ENCODE data around the gene SGMS1.

DNA sequence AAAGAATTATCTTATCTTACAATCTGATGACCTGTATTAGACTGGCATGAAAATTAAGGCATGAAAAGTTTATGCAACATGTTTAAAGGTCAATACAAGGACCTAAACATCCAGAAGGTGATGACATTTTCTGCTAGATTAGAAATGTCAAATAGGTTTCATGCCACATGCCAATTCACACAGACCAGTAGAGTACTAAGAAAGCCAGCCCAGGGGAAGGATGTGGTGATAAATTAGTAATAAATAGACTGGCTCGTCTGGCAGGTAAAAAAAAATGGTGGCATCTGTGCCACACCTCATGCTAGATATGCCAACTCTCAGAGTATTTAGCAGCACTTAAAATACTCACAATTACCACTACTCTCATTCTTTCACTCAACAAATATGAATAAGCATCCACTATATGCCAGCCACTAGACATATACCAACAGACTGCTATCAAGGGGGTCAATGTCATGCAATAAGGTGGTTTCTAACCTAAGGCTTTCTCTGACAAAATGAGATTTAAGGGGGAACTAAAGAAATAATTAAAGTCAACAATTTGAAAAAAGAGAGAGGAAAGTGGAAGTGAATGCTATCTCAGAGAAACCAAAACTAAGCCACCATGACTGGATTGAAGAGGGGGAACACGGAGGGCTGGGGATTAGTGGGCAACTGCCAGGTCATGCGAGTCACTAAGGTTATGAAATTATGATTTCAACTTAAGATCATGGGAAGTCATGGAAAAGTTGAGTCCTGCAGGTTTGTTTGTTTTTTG lies 83.5 kb downstream of the SGMS1 start:
- TF ChIP-seq, protein P1, sequence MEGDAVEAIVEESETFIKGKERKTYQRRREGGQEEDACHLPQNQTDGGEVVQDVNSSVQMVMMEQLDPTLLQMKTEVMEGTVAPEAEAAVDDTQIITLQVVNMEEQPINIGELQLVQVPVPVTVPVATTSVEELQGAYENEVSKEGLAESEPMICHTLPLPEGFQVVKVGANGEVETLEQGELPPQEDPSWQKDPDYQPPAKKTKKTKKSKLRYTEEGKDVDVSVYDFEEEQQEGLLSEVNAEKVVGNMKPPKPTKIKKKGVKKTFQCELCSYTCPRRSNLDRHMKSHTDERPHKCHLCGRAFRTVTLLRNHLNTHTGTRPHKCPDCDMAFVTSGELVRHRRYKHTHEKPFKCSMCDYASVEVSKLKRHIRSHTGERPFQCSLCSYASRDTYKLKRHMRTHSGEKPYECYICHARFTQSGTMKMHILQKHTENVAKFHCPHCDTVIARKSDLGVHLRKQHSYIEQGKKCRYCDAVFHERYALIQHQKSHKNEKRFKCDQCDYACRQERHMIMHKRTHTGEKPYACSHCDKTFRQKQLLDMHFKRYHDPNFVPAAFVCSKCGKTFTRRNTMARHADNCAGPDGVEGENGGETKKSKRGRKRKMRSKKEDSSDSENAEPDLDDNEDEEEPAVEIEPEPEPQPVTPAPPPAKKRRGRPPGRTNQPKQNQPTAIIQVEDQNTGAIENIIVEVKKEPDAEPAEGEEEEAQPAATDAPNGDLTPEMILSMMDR (IDR thresholded peaks at IDR 0.05), result no peak
- TF ChIP-seq POLR2A (IDR thresholded peaks at IDR 0.05; ENCODE audit: low read length), result no peak
- TF ChIP-seq, protein P2, sequence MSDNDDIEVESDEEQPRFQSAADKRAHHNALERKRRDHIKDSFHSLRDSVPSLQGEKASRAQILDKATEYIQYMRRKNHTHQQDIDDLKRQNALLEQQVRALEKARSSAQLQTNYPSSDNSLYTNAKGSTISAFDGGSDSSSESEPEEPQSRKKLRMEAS (IDR thresholded peaks at IDR 0.05), result no peak
- TF ChIP-seq RAD21 (conservative IDR thresholded peaks at IDR 0.05 in 1 of 2, IDR thresholded peaks at IDR 0.05 in 1 of 2), result no peak
- TF ChIP-seq NFE2L2 (conservative IDR thresholded peaks at IDR 0.05; ENCODE audit: low read length), result no peak

Data from A549 (cell line).